T-helper 1 cell treated with Interleukin-12 subunit alpha and Interleukin-12 subunit beta and Interleukin-4 antibody, amounts not matched to agents 30 ng/mL and 1 ng/mL, for 36 hours (primary cell): ENCODE results near the gene KCND2. TPM values are rescaled to one million over a fixed set of nuclear protein-coding genes. Genes with fewer than 3 reads are reported as not detected.
"Not testable (repeated sequence)": the region's sequence is repeated elsewhere in the genome, so short reads cannot be mapped to it uniquely, and the experiment has no call there.

ENCODE experiments used
- intact Hi-C: fragments of 100-400 bp; cut with micrococcal nuclease; formaldehyde crosslinking; loops from one replicate; pipeline ENCODE4 v1.15.1; 2024
- total RNA-seq: library from RNA; stranded (reverse); gene quantifications from 2 replicates; pipeline ENCODE4 v1.2.3, GENCODE V29; 2022

Gene KCND2
- total RNA-seq, 1 donor from 2014 or later: not detected

DNA sequence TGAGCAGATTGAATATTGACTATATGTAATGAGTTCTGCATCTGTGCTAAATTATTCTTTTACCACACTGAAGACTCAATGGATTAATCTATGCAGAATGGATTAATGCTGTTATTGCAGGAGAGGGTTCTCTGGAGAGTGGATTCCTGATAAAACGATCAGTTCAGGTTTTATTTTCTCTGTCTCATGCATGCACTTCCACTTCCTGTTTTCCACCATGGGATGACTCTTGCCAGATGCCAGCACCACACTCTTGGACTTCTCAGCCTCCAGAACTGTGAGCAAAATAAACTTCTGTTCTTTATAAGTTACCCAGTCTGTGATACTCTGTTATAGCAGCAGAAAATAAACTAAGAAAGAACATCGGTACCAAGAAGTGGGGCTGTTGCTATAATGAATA is 207.5 kb downstream of the KCND2 start:
- intact Hi-C loops: no loop called here

DNA sequence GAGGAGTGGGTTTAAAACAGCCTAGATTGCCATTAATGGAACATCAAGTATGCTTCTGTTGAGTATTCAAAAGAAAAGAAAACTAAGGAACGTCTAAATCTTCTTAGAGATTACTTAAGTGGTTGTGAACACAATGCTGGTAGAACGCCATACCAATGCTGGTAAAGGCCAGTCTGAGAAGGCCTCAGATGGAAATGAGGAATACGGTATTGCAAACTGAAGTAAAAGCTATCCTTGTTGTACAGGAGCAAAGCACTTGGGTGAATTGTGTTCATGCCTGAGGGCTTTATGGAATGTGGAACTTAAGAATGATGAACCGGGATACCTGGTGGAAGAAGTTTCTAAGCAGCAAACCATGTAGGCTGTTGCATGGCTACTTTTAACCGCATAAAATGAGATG is 208.0 kb downstream of the KCND2 start:
- intact Hi-C loops: no loop called here

DNA sequence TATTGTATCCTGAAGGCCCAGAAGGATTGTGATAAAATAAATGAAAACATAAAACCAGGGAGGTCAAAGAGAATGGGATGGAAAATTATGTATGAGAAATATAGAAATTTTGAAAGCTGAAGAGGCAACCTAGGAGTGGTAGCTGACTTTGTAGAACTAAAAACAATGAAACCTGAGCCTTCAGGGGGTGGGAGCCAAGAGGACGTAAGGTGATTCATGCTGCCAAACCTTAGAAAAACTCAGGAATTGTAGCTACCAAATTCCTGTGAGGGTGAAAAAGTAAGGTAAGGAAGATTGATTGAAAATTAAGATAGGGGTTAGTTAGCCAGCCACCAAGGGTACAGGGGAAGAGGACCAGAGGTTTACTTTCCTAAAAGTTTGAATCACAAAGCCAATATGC is 213.2 kb downstream of the KCND2 start:
- intact Hi-C loops: no loop called here

DNA sequence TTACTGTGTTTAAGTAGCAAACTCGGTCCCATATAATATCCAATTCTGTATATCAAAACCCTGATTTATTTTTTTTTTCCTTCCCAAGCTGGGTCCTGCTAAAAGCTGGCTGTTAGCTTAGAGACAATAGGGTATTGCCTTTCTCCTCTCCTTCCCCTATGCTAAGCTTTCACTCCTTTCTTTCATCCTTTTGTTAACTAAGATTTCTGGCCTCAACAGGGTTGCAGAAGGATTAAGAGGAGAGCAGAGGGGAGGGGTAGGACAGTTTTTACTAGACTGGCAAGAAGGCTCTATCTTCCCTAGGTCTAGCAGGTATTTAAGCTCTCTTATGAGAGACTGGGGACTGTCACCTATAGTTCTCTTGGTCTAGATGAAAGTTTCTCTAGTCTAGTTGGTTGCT is 229.2 kb downstream of the KCND2 start:
- intact Hi-C loops: no loop called here

DNA sequence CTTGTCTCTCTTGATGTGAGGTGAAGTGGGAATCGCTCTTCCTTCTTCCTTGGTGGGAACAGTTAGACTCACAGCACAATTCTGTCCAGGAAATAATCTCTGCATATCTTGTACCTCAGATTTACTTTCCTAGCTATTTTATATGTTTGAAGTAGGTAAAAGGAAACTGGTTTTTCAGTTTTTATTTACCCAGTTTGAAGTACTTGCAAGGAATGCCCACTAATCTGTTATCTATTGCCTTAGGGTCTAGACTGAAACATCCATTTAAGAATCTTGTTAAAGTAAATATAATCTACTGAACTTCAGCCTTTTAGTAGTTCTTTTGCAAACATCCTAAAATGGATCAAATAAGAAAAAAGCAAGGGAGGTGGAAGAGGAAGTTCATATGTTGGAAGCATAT is 229.8 kb downstream of the KCND2 start:
- intact Hi-C loops: no loop called here

DNA sequence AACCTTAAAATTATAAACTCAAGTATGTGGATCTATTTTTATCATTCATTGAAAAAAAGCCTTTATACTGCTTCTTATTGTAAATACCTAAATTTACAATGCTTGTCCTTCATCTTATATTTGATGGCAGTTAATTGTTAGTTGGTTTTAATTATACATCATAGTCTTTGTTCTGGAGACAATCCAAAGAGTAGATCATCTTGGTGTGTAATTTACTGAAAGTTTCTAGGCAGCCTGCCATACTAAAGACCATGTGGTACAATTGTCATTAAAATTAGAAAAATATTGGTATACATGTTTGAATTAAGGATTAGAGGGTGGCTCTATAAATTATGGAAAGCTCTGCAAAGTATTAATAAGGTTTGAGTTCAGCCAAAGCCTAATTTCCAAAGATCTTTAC is 231.4 kb downstream of the KCND2 start:
- intact Hi-C loops: no loop called here

DNA sequence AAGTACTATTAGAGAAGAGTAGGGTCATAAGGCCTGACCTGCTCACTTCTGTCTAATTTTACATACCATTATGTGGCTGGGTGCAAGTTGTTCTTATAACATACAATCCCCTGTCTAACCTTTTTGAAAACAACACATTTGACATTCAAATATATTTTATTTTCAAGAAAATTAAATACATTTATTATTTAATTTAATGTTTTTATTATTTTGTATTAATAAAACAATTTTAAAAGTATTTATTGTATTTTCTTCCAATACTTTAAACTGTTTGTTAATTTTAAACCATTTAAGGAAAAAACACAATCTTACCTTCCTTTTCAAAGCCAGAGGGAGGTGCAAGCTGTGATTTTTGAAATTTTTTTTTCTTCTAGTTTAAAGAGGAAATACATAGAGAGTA is 232.8 kb downstream of the KCND2 start:
- intact Hi-C loops: no loop called here

DNA sequence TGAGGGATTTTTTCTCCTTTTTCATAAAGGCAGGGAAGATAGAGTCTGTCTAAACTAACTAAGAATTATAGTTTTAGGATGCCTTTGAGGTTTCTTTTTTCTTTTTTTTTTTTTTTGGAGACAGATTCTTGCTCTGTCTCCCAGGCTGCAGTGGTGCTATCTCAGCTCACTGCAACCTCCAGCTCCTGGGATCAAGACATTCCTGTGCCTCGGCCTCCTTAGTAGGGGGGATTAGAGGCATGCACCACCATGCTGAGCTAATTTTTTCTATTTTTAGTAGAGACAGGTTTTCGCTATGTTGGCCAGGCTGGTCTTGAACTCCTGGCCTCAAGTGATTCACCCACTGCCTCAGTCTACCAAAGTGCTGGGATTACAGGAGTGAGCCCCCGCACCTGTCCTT is 239.7 kb downstream of the KCND2 start:
- intact Hi-C loops: no loop called here

DNA sequence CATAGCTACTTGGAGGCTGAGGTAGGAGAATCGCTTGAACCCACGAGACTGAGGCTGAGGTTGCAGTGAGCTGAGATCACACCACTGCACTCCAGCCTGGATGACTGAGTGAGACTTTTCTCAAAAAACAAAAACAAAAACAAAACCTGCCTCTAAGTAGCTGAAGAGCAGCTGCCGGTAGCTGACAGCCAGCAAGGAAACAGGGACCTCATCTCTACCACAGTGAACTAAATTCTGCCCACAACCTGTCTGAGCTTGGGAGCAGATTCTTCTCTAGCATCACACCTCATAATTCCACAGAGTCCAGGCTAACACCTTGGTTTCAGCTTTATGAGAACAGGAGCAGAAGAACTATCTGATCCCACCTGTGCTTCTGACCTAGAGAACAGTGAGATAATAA is 246.2 kb downstream of the KCND2 start:
- intact Hi-C loops: no loop called here

DNA sequence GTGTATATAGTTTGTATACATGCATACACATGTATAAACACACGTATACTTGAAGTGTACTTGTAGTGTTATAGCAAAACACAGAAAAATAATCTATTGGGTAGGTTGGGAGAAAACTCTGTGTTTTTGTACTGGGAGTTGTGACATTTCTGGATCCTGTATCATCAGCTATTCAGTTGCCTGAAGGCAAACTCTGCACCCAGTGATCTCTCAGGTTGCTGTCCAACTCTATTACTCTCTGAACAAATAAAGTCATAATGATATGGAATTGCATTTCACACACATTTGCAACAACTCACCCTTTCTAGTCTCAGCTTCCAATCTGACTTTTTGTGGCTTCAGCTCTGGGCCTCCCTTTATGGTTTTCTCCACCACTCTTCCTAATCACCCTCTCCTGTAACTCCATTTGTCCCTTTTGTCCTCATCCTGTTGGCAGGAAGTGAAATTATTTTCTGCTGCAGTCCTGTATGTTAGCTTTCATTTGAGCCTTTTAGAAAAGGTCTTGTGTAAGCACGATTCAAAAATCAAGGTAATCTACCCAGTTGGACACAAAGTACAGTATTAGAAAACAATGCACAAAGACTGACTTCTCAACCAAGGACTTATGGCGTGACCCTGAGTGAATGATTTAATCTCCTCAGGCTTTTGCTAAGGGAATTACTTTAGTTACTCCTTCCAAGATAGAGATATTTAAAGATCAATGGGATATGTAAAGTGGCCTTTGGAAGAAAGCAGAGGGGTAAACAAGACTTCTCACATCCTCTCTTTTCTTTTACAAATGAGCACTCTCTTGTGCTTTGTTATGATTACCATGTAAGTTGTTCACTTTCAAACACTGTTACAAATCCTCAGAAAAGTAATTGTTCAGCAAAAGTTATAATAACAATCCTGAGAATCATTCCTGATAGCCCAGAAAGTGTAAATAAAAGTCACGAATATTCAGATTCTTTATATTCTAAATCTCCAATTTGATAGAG is 249.1 kb downstream of the KCND2 start:
- intact Hi-C loops: no loop called here

DNA sequence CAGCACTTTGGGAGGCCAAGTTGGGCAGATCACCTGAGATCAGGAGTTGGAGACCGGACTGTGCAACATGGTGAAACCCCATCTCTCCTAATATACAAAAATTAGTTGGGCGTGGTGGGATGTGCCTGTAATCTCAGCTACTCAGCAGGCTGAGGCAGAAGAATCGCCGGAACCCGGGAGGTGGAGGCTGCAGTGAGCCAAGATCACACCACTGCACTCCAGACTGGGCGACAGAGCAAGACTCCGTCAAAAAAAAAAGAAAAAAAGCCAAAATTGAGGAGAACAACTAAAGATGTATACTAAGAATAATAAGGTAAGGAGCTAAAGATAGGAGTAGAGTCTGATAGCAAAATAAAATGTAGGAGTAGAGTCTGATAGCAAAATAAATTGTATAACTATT is 251.0 kb downstream of the KCND2 start:
- intact Hi-C loops: no loop called here

DNA sequence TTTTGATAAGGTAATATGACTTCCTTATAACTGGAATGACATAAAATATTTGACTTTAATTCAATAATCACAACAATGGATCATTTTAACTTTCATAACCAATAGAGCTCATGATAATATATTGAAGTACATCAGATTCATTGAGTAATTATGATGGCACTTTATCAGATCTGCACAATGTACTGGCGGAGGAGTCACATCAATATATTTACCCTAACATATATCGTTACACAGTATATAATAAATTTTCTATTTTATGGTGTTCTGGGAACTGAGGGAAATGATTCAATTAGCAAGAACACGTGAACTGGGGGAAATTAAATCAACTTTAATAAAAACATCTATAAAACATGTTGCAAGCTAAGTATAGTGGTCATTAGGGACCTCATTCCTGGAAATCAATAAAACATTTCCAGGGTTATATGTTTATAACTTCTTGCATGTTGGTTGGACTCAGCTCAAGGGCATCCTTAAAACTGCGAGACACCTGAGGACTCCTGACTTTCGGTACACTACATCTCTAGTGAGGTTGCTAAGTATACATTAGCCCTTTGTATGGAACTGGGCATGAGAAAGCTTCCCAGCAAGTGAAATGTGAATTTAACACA is 254.0 kb downstream of the KCND2 start:
- intact Hi-C loops: no loop called here

DNA sequence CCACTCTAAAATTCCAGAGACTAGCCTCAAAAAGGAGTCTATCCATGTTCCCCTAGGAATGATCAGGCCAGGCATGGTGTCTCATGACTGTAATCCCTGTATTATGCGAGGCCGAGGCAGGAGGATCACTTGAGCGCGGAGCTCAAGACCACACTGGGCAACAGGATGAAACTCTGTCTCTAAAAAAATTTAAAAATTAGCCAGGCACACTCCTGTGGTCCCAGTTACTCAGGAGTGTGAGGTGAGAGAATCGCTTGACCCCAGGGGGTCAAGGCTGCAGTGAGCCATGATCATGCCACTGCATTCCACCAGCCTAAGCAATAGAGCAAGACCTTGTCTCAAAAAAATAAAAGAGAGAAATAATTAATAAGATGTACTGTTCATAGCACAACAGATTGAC is 256.8 kb downstream of the KCND2 start:
- intact Hi-C loops: no loop called here

DNA sequence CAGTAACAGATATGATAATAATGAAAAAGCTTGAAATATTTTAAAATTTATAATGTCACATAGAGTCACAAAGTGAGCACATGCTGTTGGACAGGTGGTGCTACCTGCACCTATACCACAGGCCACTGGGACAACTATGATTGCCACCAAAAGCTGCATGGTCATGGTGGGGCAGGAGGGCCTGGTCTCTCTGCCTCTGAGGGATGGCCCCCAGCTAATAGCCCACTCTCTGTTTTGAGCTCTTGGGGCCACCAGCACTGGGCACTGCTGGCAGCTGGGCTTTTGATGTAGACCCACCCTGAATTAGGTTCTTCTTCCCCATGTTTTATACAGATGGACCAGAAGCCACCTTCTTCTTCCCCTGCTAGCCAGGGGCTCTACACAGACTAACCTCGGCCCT is 265.4 kb downstream of the KCND2 start:
- intact Hi-C loops: no loop called here

DNA sequence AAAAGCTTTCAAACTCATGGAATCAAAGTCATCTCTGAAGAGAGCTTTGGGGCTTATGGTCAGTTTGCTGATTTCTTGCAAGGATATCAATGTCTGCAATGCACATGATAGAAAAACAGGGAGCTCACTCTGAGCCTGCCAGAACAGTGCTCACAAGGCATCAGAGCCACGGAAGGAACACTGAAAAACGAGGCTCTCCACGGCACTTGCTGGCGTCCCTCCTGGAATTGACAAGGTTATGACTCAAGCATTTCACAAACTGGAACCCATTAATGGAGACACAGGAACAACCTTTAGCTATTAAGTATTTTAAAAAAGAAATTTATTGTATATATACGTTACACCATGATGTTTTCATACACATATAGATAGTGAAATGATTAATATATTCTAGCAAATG is 266.3 kb downstream of the KCND2 start:
- intact Hi-C loops: no loop called here

DNA sequence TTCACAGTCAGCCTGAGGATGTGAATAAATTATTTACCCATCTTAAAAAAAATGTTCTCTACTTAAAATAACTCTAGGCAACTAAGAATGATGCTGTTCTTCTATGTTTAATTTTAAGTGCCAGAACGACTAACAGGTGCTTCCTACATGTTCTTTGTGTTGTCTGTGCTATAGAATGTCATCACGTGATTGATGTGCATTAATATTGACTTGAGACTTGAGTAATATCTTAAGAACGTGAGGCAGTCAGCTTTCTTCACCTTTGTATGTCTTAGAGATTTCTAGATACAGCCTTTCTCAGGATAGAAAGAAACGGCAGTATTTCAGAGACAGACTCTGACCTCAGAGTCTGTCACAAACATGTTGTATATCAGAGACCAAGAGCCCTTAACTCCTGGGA is 274.6 kb downstream of the KCND2 start:
- intact Hi-C loops: no loop called here

DNA sequence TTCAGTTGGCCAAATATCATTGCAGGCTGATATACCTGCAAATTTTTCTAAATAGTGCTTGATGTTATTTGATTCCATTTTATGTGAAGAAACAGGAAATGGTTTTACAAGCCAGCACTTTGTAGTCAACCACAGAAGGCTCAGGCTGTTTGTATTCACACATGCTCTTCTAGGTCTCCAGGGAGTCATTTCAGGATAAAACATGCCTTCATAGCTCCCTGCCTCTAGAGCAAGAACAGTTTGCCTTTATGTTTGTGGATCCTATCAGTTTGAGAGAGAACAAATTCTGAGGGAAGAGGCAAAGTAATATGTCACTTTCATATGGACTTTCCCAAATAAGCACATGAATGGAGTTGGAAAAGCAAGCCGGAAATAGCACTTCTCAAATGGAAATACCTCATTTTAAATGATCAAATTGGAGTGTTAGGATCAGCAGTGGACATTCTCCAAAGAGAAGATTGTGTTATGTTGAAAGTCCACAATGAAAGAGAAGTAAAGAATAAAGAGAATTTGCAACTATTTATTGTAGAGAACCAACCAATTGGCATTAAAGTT is 277.6 kb downstream of the KCND2 start:
- intact Hi-C loops: loop anchor here (10.0 kb wide), 1 partner anchor 616 kb away; no protein-coding TSS in a partner anchor

DNA sequence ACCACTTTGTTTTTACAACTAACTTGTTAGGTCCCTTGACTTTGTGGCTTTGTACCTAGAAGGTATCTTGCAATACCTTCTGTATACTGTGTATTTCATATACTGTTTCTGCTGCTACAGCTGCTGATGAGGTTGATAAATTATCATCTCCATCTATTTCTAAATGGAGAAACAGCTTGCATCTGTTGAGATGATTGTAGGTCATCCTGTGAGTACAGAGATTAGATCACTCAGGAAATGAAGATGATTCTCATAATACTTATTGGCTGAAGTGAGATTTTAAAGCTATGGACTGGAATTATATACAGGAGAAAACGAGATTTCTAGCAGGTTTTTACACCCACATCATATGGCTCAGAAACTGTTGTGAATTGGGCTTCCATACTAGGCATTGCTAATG is 280.5 kb downstream of the KCND2 start:
- intact Hi-C loops: loop anchor here (10.0 kb wide), 1 partner anchor 619 kb away; no protein-coding TSS in a partner anchor

DNA sequence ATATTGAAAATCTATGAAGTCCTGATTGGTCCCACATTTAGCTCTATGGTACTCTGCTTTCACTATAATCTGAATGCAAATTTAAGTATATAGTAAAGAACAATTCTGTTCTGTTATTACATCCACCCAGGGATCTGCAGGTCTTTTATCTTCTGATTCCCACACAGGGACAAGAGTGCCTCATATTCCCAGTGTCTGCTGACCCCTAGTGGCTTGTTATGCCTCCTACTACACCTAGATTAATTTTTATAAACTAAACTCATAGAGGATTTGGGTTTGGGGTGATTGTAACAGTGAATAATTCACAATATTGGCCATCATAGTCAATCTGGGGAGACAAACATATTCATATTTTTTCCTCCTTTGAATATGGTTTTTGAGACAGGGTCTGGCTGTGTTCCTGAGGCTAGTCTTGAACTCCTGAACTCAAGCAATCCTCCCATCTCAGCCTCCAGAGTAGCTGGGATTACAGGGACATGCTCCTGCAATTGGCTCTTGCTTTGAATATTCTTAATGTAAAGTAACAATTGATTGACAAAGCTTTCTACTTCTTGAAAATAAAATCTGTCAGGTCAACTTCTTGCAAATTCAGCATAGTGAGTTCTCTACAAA is 282.1 kb downstream of the KCND2 start:
- intact Hi-C loops: loop anchor here (10.0 kb wide), 1 partner anchor 620 kb away; no protein-coding TSS in a partner anchor

DNA sequence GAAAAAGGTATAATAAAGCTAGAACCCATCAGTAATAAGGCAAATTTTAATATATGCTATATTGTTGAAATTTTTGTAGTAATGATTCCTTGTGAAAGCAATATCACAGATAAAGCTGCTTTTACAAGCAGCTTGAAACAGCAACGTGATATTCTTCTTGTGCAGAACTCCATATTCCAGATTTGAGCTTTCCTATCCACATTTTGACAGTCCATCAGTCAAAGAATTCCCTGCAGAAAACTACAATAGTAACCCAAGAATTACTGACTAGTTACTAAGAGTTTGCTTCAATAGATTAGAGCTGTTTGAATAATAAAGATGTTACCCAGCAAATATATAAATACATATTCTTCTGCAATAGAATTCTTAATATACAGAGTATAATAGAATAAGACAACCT is 291.2 kb downstream of the KCND2 start:
- intact Hi-C loops: no loop called here

DNA sequence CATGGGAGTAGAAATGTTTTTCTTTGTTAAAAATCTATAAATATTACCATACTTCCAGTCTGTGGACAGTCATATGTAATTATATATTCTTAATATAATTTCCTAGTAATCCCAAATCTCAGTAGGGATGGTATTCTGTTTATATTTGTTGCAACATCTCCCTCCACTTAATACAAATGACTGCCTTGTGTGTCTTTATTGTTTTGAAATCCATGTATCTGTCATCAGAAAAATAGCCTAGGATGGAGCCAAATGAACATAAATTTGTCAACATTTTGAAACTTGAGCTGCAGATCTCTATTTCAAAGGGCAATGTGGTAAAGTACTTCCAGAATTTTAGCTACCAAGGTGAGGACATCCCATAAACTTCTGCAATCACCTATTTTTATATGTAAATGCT is 294.2 kb downstream of the KCND2 start:
- intact Hi-C loops: no loop called here

DNA sequence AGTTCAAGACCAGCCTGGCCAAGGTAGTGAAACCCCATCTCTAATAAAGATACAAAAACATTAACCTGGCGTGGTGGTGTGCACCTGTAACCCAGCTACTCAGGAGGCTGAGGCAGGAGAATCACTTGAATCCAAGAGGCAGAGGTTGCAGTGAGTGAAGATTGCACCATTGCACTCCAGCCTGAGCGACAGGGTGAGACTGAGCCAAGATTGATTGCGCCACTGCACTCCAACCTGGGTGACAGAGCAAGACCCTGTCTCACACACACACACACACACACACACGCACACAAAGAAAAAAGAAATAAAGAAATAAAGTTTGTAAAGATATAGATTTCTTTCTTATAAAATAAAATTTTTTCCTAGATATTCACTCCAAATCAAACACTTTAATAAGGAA is 305.7 kb downstream of the KCND2 start:
- intact Hi-C loops: not testable (repeated sequence)
